Natural killer cell (primary cell): Measurements from ENCODE around the gene NR2F1-AS1. TPM values are rescaled to one million over a fixed set of nuclear protein-coding genes. Genes with fewer than 3 reads are reported as not detected.

Experiments used
- ATAC-seq, 3 donors: fragments of 150-1000 bp in 2 of 3; fragments of 200-7000 bp in 1 of 3; cut with Tn5 transposase; 1 replicate in 1 of 3; 2 replicates in 2 of 3; pipeline ENCODE4 v1.10.0; 2021; ENCODE audit warnings: mild to moderate bottlenecking in 2 of 3, moderate library complexity in 2 of 3
- DNase-seq, 2 donors: peaks; one replicate each; pipeline versions ENCODE4 v3.0.0 to v3.0.0-alpha.2; 2013 to 2021; ENCODE audit warnings: mixed read lengths in 1 of 2
- H3K27ac ChIP-seq: one replicate; pipeline ENCODE4 v1.5.1; 2013; ENCODE audit warnings: mild to moderate bottlenecking, low read length
- H3K27me3 ChIP-seq: one replicate; pipeline ENCODE4 v1.6.1; 2013; ENCODE audit warnings: low read length; ENCODE audit not compliant: control insufficient read depth, insufficient read depth
- H3K36me3 ChIP-seq: one replicate; pipeline ENCODE4 v1.6.1; 2013; ENCODE audit warnings: low read length; ENCODE audit not compliant: control insufficient read depth, insufficient read depth
- H3K4me1 ChIP-seq: one replicate; pipeline ENCODE4 v1.6.1; 2013; ENCODE audit warnings: low read length; ENCODE audit not compliant: control insufficient read depth, insufficient read depth
- H3K4me3 ChIP-seq: one replicate; pipeline ENCODE4 v1.5.1; 2013; ENCODE audit warnings: low read length
- H3K9me3 ChIP-seq: one replicate; pipeline ENCODE4 v1.6.1; 2013; ENCODE audit warnings: low read length; ENCODE audit not compliant: control insufficient read depth, insufficient read depth
- H3K27ac Mint-ChIP-seq, 2 donors: one replicate each; pipeline ENCODE4 v1.8.0; 2022; ENCODE audit warnings: mild to moderate bottlenecking in 2 of 2, mixed read lengths in 2 of 2, moderate library complexity in 1 of 2
- H3K27me3 Mint-ChIP-seq, 2 donors: one replicate each; pipeline ENCODE4 v1.8.0; 2022; ENCODE audit warnings: low read depth in 2 of 2, mixed read lengths in 2 of 2
- H3K36me3 Mint-ChIP-seq: one replicate; pipeline ENCODE4 v1.8.0; 2022; ENCODE audit warnings: mixed read lengths
- H3K4me1 Mint-ChIP-seq, 2 donors: one replicate each; pipeline ENCODE4 v1.8.0; 2022; ENCODE audit warnings: mixed read lengths in 2 of 2
- H3K4me3 Mint-ChIP-seq: one replicate; pipeline ENCODE4 v1.8.0; 2022; ENCODE audit warnings: mild to moderate bottlenecking, moderate library complexity, mixed read lengths
- H3K9me3 Mint-ChIP-seq, 2 donors: one replicate each; pipeline ENCODE4 v1.8.0; 2022; ENCODE audit warnings: mixed read lengths in 2 of 2
- CTCF ChIP-seq: fragments of 200-600 bp; IDR thresholded peaks from one replicate; pipeline ENCODE4 v1.8.0; 2022; ENCODE audit warnings: antibody characterized with exemption
- WGBS: methylation state at CpG from one replicate; pipeline ENCODE4 v1.1.7; 2013; ENCODE audit warnings: missing lambda C conversion rate; ENCODE audit not compliant: insufficient coverage; 5-methylcytosine and 5-hydroxymethylcytosine counted together
- intact Hi-C: fragments of 100-400 bp; cut with micrococcal nuclease; formaldehyde crosslinking; loops from one replicate; pipeline ENCODE4 v1.14.2; 2022
- total RNA-seq, 4 donors: library from RNA; stranded (reverse); fragments of 120-200 nt in 1 of 4; gene quantifications; one replicate each; pipeline versions ENCODE4 v1.2.3 to v1.2.4, GENCODE V29; 2013 to 2022

The NR2F1-AS1 gene
- total RNA-seq, 3 donors from 2014 or later (not counting 1 experiment from before 2014, with no cell fraction given), result not detected

- no peak for ATAC-seq
- WGBS, result 3% methylated on average over 32 of the region's 32 CpGs
- Histone ChIP-seq H3K9me3 (no peaks in the 10 kb centered on the region), H3K27me3 (peaks cover 74% of the 10 kb centered on the region), H3K36me3 (no peaks in the 10 kb centered on the region), H3K4me1 (peaks cover 50% of the 10 kb centered on the region), H3K27ac (no peak overlapping the region), H3K4me3 (no peak overlapping the region)
- H3K27ac Mint-ChIP-seq, result no peak overlapping the region
- H3K36me3 Mint-ChIP-seq, result peaks cover 6% of the 10 kb centered on the region
- peak in 1 of 2 donors; percentile 33 for DNase-seq
- no peaks in the 10 kb centered on the region for H3K9me3 Mint-ChIP-seq
- no peak for TF ChIP-seq CTCF
- H3K4me3 Mint-ChIP-seq, result no peak overlapping the region
- peaks cover 22 to 24% of the 10 kb centered on the region in 2 donors for H3K4me1 Mint-ChIP-seq
- intact Hi-C loops, result loop anchor here (2.0 to 5.0 kb wide), 2 partner anchors 27 to 338 kb away; no protein-coding TSS in a partner anchor
- H3K27me3 Mint-ChIP-seq, result peaks cover 45 to 50% of the 10 kb centered on the region in 2 donors
Observed at GRCh38 chr5:93579692-93580062, 1.3 kb downstream of the NR2F1-AS1 start.

GRCh38 chr5:93578813-93579691 lies 2.0 kb downstream of the NR2F1-AS1 start:
- intact Hi-C loops, result no loop called here
- Mint-ChIP-seq H3K27ac (no peak overlapping the region), H3K36me3 (peaks cover 6% of the 10 kb centered on the region), H3K4me3 (peak overlapping the region; percentile 77), H3K27me3 (peaks cover 51 to 57% of the 10 kb centered on the region in 2 donors), H3K4me1 (peaks cover 22 to 24% of the 10 kb centered on the region in 2 donors), H3K9me3 (no peaks in the 10 kb centered on the region)
- H3K27ac ChIP-seq, result no peak overlapping the region
- peaks cover 50% of the 10 kb centered on the region for H3K4me1 ChIP-seq
- no peak for TF ChIP-seq CTCF
- ATAC-seq, result no peak
- peaks cover 79% of the 10 kb centered on the region for H3K27me3 ChIP-seq
- no peaks in the 10 kb centered on the region for H3K36me3 ChIP-seq
- no peak overlapping the region for H3K4me3 ChIP-seq
- DNase-seq, result peak in 1 of 2 donors; percentile 26
- 3% methylated on average over 48 of the region's 49 CpGs for WGBS
- H3K9me3 ChIP-seq, result no peaks in the 10 kb centered on the region

DNA sequence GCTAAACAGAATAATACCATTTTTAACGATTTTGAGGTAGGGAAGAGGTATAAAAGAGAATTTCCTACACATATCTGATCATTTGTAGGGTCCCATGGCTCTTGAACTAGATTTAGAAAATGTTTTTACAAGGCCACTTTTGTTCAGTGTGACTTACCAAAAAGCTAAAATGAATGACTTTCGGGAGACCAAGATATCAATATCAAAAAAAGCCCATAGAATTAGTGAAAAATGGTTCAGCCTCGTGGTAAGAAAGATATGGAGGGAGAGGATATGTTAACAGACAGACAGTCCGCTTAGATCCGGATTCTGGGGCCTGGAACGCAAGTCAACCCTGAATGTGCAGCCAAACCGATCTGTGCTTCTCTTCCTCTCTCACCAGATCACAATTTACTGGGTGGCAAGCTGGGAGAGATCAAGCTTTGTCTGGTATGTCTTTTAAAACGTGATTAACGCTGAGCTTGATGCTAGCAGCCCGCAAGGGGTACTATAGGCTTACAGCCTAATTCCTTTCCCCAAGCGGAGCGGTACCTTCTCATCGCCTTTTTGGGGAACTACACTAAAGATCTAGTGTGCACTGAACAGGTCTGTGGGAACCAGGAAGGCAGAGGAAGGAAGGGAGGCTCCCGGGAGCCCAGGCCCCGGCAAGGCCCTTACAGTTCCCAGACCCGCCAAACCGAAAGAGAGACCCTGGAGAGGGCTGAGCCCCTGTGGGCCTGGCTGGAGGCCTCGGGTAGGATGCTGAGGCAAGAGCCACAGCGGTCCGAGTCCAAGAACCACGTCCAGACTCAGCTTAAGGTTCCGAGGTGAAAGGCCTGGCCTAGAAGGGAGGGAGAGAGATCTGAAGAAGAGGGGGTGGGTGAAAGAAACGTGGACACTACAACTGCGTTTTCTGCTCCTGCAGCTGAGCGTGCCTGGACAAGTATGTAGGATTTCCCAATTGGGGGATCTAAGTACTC lies 2.9 kb downstream of the NR2F1-AS1 start:
- no peak overlapping the region for H3K27ac Mint-ChIP-seq
- H3K4me1 Mint-ChIP-seq, result peaks cover 22 to 29% of the 10 kb centered on the region in 2 donors
- peaks cover 6% of the 10 kb centered on the region for H3K36me3 Mint-ChIP-seq
- H3K4me1 ChIP-seq, result peaks cover 43% of the 10 kb centered on the region
- H3K27me3 ChIP-seq, result peaks cover 81% of the 10 kb centered on the region
- H3K27me3 Mint-ChIP-seq, result peaks cover 60 to 66% of the 10 kb centered on the region in 2 donors
- ATAC-seq (no peak), DNase-seq (peak in 1 of 2 donors; percentile 3)
- no peak overlapping the region for H3K27ac ChIP-seq
- H3K36me3 ChIP-seq, result no peaks in the 10 kb centered on the region
- no peak for TF ChIP-seq CTCF
- 22% methylated on average over 24 of the region's 25 CpGs for WGBS
- no peaks in the 10 kb centered on the region for H3K9me3 ChIP-seq
- H3K9me3 Mint-ChIP-seq, result no peaks in the 10 kb centered on the region
- peak overlapping the region; percentile 77 for H3K4me3 Mint-ChIP-seq
- intact Hi-C loops, result no loop called here
- no peak overlapping the region for H3K4me3 ChIP-seq
